HG03175 (cell line): ENCODE measurements around the gene ZNF438.

Source experiments
- ATAC-seq: cut with Tn5 transposase; IDR thresholded peaks from one replicate; pipeline ENCODE4 v1.9.1; 2021; ENCODE audit warnings: mild to moderate bottlenecking, moderate library complexity; ENCODE audit not compliant: unreplicated experiment

The ZNF438 gene

DNA sequence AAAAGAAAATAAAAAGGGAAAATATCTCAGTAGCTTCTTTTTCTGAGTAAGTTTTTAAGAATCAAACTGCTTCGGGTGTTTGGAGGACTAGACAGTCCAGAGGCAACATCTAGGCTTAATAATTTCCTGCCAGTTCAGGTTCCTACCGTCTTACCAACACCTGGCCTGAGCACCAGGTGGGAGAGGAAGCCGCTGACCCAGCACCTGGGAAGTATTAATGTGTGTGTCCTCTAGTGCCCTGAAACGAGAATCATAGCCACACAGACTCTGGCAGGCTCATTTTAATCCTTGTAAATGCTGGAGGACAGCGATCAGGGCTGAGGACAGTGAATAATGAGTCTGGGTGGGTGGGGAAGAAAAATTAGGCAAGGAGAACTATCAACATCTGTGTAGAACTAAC, 137.4 kb downstream of the ZNF438 start:
- ATAC-seq: no peak

DNA sequence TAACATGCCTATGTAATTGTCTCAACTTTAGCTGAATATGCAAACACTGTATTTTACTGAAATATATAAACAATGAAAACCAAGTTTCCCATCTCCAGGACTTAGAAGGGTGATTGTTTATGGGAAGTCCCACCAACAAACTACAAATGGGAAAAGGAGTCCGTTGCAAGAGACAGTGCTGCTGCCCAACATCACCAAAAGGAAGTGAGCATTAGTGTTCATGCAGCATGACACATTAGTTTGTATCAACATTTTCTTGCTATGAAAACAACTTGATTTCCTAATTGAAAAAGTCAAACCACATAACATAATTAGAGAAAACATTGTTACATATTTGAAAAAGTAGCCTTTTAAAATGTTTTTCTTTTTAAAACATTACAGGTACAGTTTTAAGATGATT, 138.5 kb downstream of the ZNF438 start:
- no peak for ATAC-seq

DNA sequence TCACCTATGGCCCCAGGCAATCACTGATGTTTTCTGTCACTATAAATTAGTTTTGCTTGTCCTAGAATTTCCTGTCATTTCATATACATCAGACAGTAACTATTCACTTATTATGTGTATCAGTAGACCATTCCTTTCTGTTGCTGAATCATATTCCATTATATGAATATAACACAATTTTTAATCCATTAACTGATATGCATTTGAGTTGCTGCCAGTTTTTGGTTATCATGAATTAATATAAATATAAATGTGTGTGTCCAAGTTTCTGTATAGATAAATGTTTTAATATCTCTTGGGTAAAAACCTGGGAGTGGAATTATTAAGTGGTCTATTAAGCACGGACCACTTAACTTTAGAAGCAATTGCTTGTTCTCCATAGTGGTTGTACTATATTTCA, 143.8 kb downstream of the ZNF438 start:
- ATAC-seq: no peak

DNA sequence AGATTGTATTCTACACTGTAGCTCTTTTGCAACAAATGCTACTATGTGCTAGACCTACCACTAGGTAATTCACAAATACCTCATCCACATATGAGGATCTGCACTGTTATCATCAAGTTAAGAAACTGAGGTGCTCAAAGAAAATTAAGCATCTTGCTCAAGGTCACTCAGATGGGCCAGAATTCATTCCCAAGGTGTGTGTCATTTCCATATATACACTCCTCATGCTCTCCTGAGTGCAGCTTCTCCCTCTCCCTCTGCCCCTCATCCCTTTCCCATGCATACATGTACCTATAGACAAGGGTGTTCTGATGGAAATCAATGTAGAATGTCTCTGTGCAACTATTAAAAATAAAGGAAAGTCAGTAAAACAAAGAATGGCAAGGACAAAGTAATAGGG, 146.2 kb downstream of the ZNF438 start:
- ATAC-seq: no peak

DNA sequence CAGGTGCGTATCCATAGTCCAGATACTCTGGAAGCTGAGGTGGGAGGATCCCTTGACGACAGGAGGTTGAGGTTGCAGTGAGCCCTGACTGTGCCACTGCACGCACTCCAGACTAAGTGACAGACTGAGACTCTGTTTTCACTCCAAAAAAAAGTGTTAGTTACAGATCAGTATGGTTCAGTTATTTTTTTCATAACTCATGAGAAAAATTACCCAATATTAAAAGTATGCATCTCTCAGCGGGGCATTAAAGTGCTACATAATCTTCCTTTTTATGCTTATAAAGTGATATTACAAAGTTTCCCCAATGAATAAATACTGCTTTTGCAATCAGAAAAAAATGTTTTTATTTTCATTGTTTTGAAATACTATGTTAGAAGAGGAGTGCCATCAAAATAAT, 147.9 kb downstream of the ZNF438 start:
- no peak for ATAC-seq

DNA sequence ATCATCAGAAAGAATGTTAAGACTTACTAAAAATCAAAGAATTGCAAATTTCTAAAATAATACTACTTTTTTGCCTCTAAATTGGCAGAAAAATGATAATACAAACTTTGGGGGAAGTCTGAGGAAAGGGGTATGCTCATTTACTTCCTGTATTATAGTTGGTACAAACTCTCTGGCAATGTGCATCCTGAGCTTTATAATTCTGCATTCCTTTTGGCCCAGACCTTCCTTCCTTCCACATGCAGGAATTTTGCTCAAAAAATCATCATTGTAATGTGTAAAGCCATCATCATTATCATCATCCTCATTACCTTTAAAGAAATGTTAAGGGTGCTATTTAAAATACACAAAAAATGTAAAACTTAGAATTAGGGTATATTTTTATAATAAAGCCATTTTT, 148.5 kb downstream of the ZNF438 start:
- no peak for ATAC-seq

DNA sequence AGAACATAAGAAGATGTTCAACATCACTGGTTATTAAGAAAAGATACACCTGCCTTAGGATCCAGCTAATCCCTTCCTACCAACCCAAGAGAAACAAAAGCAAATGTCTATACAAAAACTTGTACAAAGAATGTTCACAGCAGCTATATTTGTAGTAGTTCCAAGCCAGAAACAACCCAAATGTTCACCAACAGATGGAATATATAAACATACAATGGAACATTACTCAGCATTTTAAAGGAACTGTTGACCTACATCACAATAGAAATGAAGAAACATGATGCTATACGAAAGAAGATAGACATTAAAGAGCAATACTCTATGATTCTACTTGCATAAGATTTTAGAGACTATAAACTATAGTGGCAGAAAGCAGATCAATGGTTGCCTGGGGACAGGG, 149.4 kb downstream of the ZNF438 start:
- ATAC-seq: no peak

DNA sequence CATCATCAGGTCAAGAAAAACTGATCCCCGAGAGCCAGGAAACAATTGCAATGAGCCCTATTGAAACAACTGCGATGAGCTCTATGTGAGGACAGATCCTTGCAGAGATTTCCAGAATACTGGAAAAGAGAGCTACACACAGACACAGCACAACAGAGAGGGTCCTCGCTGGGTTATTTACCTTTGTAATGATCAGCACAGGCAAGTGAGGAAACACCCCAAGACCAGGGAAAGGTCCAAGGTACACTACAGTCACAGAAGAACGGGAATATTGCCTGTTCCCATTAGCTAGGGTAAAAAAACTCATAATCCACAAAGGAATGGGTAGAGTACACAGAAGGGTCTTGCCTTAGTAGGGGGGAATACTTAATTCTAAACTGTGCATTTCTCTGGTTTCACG, 152.7 kb downstream of the ZNF438 start:
- no peak for ATAC-seq

DNA sequence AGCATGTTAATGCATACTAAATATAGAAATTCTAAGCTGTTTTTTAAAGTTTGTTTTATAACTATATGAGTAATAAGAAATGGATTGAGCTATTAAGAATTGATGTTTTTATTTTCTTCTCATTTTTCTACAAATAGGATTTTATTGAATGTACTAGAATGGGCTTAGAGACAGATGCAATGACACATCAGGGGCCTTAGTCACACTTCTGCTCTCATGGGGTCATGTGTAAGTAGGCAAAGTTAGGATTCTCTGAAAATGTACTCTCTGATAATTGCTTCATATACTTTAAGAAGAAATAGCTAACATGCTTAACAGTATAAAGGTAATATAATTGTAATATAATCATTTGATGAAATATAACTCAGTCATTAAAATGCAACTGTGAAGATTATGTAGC, 154.6 kb downstream of the ZNF438 start:
- no peak for ATAC-seq

DNA sequence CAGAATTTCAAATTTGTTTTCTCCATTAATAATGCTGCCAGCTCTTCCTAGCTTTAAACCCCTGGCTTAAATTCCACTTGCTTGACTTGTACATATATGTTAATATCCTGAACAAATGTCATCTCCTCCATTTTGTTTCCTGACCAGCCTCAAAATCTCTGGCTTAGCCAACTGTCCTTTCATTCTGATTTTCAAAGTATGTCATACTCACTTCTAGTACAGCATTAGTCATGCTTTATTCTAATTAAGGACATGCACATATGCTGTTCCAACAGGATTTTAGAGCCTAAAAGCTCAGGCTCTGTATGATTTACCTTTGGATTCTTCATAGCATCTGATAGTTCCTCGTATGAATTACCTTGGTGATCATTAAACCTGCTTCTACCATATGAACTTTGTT, 158.3 kb downstream of the ZNF438 start:
- ATAC-seq: no peak

DNA sequence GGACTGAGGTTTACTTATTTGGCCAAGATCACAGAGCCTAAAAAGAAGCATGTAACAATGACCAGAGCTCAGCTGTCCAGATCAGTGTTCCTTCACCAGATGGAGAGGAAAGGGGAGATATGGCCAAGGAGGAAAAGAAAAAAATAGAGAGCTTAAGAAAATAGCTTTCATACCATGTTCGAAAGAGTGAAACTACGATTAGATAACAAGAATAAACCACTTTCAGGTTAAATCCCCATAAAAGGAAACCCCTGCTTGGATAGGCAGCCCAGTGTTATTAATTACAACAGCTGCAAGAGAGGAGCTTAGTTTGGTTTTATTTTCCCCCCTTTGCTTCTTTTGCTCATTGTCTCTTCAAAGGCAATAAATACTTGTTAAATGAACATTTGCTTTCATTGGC, 160.8 kb downstream of the ZNF438 start:
- ATAC-seq: no peak

DNA sequence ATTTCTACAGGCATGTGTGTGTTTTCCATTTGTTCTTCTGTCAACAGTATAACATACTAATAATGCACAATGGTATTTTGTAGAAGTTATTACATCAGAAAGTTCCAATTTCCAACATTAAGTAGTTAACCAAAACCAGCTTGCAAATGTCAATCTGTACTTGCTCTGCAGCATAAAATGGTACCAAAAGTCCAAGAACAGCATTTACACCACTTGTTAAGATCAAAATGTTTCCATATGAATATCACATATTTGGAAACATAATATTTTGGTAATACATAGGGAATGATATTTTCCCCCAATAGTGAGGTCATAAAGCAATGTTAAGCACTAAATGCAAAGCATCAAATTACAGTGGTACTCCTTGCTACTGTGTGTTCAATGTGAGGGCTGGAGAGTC, 162.1 kb downstream of the ZNF438 start:
- ATAC-seq: no peak

DNA sequence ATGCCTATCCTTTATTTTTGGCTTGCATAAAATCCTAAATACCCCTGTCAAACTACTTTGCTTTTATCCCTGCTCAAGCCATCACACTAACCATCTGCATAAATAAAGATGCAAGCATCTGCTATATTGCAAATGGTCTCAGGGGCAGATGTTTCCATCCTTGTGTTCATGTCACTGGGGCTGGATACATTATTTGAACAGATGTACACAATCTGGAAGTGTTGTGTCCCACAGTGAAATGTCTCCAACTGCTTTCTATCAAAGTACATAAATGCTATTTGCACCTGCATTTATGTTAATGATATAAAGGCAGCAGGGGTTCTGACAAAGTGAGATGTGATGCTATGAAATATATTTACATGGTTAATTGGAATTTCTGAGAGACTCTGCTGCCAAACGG, 163.1 kb downstream of the ZNF438 start:
- ATAC-seq: no peak

DNA sequence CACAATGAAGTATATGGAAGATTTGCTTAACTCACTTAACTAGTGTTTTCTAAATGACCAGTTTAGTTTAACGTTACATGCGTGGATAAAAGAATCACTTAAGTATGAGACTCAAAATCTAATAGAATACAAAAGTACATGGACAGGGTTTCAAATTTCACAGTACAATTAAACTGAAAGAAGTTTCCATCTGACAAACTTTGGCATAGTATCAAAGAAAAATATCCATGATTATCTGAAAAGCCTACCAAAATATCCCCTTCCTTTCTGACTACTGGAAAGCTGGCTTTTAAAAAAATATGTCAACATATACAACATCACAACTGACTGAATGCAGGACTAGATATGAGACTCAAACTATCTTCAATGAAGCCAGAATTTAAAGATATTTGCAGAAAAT, 164.8 kb downstream of the ZNF438 start:
- no peak for ATAC-seq

DNA sequence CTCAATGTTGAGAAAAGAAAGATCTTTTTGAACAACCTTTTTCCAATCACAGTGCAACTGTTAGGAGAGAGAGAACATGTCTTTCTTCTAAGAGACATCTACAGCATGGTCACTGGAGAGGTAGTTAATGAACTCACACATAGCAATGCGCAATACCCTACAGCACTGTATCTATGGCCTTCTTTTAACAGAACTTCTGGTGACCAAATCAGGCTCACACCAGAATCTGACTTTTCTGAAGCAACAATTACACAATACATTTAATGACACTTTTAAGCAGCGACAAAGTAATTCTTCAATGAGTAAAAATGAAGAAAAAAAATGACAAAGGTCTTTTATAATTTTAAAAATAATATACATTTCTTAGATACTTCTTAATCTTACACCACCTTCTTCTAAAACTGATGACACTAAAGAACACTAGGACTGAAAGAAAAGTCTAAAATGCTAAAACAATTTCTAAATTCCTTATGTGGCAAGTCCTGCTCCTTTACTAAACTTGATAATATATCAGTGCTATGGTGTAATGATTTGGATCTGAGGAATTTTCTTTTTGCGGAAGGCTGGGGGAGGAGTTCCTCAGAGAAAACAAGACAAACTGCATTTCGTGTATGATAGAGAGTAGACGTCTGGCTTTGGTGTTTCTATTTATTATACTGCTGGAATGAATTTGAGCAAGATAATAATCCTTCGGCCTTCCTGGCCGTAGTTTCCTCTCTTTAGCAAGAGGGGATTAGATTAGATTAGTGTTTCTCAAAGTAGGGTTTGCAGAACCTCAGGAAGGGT, 166.3 kb downstream of the ZNF438 start:
- no peak for ATAC-seq

DNA sequence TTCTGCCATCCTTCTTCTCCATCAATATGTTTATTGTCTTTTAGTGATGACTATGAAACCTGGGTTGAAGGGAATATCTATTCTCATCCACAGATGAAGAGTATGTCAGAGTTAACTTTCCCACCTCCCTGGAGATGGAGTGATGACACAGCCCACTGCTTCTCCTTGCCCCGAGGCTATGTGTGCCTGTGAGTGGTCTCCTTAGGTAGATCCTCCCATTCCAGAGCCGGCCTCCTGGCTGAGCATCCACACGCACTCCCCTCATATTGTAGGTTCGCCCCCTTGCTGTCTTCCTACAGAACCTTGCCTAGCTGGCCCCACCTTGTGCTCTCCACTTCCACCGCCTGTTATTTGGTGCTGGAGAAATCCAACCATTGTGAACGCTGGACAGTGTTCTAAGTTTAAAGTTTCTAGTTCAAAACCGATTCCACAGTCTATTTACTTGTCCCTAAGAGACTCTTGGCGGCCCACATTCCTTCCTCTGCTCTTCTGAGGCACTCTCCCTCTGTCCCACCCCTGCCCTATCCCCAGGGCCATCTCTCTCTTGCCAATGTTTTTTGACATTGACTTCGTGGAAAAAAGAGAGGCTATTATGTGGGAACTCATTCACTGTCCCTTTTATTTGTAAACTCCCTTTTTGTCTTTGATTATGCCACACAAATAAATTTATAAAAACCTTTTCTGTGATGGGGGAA, 168.0 kb downstream of the ZNF438 start:
- ATAC-seq: no peak

DNA sequence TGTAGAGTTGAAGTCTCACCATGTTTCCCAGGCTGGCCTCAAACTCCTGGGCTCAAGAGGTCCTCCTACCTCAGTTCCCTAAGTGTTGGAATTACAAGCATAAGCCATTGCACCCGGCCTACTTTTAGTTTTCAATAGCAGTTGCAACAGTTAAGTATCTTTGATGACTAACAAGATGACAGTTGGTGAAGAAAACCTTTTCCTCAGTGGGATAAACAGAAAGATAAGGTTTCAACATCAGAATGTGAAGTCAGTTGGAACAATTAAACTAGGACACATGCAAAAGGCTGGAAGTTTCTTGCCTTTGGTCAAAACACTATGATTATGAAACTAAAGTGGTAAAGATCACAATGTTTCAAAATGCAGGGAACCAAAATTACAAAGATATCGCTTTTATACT, 169.2 kb downstream of the ZNF438 start:
- no peak for ATAC-seq

DNA sequence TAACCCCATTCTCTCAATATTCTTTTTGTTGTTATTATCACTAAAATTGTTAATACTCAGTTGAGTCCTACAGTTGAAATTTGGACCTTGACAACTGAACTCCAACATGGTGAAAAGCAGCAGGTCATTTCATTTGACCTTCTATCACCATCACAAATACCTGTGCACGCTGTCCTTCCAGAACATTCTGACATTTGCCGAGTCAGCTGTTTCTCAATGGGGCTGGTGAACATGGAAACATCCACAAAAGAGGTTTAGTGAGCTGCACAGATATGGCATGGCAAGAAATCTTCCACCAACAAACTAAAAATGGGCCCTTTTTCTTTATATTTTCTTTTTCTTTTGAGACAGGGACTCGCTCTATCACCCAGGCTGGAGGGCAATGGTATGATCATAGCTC, 169.7 kb downstream of the ZNF438 start:
- ATAC-seq: no peak

DNA sequence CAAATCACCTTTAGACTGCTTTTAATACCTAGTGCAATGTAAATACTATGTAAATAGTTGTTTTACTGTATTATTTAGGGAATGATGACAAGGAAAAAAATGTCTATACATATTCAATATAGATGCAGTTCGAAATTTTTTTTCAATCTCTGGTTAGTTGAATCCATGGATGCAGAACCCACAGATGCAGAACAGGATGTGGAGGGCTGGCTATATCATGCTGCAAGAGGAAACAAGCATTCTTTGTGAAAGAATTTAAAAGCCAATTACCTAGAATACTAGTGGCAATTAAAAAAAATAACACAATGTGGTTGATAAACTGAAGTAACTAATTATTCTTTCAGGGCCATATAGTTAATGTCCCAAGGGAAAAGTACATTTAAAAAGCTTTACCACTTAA, 170.4 kb downstream of the ZNF438 start:
- no peak for ATAC-seq

DNA sequence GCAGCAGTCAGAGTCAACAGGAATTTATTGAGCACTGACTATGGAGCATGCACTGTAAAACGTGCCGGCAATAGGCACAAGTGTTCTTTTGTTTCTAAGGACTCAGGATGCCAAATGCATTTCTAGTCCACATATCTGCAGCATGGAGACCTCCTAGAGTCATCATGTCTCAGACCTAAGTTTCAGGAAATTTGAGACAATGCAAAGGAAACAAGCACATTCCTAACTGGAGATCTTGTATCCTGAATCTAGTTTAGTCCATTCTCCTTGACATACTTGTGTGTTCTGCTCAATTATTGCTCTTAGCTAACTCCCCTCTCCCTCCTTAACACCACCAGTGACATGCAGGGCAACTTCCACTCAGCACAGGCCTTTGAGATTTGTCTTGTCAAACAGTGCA, 173.2 kb downstream of the ZNF438 start:
- ATAC-seq: no peak

DNA sequence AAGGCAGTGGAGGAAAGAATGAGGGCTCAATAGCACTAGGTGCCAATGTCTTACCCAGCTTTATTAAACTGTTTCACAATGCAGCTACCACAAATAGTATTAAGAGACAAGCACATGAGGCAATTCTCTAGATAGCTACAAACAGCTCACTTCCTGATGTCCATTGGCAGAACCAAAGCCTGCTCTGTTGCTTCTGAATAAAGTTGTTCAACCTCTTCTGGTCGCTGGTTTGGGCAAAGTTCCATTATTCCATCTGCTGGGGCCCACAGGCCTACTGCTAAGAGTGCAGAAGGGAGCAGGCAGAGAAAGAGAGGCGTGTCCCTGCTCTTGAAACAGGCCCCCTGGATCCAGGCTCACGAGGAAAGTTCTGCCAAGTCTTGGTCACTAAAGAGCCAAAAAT, 173.9 kb downstream of the ZNF438 start:
- ATAC-seq: no peak

DNA sequence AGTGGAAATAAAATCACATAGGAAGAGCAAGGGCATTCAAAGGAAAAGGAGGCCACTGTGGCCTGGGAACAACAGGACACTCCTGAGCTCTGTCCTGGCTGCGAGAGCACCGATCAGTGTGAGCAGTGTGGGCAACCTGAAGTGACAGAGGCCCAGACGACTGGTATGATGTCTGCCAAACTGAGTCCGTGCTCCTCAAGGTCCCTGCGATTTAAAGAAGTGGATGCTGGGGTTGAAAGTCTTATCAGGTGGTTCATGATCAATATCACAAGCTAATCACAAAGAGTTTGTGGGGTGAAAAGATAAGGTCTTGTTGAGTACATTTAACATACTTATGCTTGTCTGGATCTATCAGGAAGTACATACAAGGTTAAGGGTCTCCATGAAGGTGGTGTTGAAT, 176.5 kb downstream of the ZNF438 start:
- no peak for ATAC-seq

DNA sequence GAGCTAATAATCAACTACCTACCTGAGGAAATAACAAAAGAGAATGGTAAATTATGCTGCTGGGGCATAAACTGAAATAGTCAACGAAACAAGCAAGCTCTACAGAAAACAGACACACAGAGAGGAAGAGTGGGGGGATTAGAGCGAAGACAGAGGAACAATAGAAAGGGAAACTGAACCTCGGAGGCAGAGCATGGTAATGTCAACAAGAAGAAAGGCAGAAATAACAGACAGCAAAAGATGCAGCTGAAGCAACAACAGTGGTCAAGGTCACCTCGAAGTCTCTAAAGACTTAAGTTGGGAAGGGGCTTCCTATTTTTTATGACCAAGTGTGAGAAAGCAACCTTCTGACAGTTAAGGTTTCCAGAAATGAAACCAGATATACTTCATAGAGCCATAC, 177.0 kb downstream of the ZNF438 start:
- ATAC-seq: no peak
